Transverse colon (tissue), 4 donors: ENCODE data around the gene ELL3.

Experiments
- CTCF ChIP-seq, 5 experiments: fragments of 200-600 bp in 3 of 5; fragments of 450-650 bp in 2 of 5; sonication (generic) in 3 of 5; IDR thresholded peaks; 1 replicate in 2 of 5; 2 replicates in 3 of 5; pipeline ENCODE4 v1.5.1; 2016 to 2017; ENCODE audit warnings: antibody characterized with exemption in 5 of 5, inconsistent platforms in 3 of 5, mild to moderate bottlenecking in 2 of 5, moderate library complexity in 1 of 5
- POLR2AphosphoS5 ChIP-seq, 3 donors: sonication (generic); formaldehyde crosslinking; IDR thresholded peaks; one replicate each; pipeline ENCODE4 v1.6.1; 2016; ENCODE audit warnings: antibody characterized with exemption in 3 of 3

- no peak for TF ChIP-seq CTCF (IDR thresholded peaks at IDR 0.05)
- no peak for TF ChIP-seq POLR2AphosphoS5 (IDR thresholded peaks at IDR 0.05)
These were observed 557 bp downstream of the ELL3 start for GRCh38 chr15:43776101-43776717.
